EH (cell line): ENCODE results near the gene HIVEP1.

Source experiments
- DNase-seq: peaks from one replicate; pipeline ENCODE4 v3.0.0-alpha.2; 2015; ENCODE audit warnings: low read depth

Gene HIVEP1

GRCh38 chr6:12118607-12119006 is 106.5 kb downstream of the HIVEP1 start:
- DNase-seq, result no peak

- no peak for DNase-seq
These were observed 107.0 kb downstream of the HIVEP1 start for GRCh38 chr6:12119085-12119588.

GRCh38 chr6:12125396-12125795 is 113.3 kb downstream of the HIVEP1 start:
- DNase-seq, result no peak

DNA sequence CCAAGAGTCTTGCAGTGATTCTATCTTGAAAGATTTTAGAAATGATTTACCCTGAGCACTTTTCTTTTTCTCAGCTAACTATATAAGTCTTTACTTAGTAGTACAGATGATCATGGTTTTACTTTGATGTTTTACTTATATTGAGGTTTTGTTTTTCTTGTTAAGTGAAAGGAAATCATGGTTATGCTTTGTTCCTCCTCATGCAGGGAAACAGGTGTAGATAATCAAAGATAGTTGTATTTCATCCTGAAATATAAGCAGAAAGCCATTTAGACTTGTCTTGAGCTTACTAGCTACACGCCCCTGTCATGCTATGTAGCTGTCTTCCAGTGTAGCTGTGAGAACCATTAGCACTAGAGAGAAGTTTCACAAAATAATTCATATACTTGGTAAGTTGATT is 113.9 kb downstream of the HIVEP1 start:
- DNase-seq, result no peak

GRCh38 chr6:12129523-12129922 is 117.4 kb downstream of the HIVEP1 start:
- DNase-seq, result no peak

GRCh38 chr6:12132351-12133222 is 120.5 kb downstream of the HIVEP1 start:
- DNase-seq, result peak; percentile 21

- no peak for DNase-seq
These were observed 122.5 kb downstream of the HIVEP1 start for GRCh38 chr6:12134581-12134980.

DNA sequence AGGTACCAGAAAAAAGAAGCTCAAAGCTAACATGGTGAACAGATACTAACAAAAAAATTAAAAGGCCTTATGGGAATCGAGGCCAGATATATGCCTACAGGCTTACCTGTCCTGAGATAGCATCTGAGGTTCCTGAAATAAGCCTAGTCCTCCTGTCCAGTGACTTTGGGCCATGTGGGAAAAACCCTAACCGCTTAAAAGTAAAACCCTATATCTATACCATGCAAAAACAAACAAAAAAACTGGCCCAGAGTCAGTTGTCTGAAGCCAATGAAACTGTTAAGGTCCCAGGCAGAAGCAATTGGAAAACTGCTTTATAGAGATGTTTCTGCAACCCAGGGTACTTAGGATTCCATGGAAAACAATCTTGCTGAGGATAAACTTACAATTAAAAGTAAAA is 122.9 kb downstream of the HIVEP1 start:
- no peak for DNase-seq

DNA sequence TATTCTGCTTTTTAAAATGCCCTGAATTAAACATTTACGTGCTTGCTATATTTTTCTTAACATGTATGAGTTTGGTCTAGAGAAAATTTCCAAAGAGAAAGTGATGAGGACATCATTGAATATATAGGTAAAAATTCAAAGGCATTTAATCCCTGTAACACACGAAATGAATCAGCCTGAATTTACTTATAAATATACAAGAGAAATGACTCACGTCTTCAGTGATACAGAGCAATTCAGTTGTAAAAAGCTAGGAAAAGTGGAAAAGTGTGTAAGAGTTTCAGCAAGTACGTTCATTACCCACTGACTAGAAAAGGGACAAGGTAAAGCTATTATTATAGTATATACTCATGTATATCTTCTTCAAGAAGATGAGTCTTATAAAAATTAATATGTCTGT is 124.8 kb downstream of the HIVEP1 start:
- DNase-seq, result peak; percentile 53

DNA sequence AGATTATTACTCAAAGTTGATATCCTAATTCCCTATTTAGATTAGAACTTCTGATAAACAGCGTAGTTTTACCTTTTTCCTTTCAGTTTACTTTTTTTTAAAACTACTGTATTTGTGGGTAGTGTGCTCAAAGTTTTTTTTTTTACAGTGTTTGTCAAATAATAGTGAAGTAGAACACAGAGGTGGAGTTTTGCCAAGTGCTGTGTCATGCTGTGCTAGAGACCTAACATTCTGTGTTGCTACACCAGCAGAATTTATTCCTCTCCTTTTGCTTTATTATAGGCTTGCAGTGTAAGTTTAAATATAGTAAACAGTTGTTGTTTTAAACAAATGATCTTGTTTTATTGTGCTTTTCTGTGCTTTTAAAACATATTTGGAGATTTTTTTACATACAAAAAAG is 125.4 kb downstream of the HIVEP1 start:
- peak; percentile 81 for DNase-seq

DNA sequence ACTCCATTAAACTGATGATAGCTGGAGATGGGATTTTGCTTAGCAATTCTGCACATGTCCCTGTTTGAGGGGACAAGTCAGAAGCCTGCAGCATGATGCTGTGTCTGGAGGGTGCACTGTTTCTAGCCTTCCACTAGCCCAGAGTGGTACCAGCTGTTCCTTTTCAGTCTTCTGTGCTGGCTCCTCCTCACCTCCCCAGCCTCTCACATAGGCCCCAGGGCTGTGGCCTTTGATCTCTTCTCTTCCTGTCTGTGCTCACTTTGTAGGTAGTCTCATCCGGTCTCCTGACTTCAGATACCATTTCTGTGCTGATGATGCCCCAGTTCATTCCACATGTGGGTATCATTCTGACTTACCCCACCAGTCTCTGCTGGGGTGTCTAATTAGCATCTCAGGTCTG is 126.3 kb downstream of the HIVEP1 start:
- DNase-seq, result no peak

GRCh38 chr6:12138936-12139335 is 126.8 kb downstream of the HIVEP1 start:
- peak; percentile 46 for DNase-seq

- peak; percentile 22 for DNase-seq
These were observed 135.6 kb downstream of the HIVEP1 start for GRCh38 chr6:12147557-12148316.

DNA sequence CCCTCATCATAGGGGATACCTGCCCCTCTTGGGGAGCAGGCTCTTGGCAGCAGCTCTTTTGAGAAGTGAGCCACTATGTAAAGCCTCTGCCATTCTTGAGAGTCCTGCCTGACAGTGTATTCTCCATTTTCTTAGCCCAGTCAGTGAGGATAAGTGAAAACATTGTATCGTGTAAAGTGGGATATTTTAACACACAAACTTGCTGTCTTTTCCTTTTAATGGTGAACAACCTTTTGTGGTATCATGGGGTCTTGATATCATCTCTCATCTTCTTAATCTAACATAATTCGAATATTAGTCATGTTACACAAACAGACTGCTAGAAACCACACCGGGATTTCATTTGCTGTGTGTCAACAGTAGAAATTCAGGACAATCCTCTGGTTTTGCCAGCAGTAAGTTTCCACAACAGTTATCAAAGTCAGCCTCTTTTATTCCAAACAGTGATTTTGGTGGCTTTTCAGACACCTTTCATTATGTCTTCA is 136.2 kb downstream of the HIVEP1 start:
- peak; percentile 88 for DNase-seq

GRCh38 chr6:12148841-12149240 is 136.7 kb downstream of the HIVEP1 start:
- DNase-seq, result no peak

GRCh38 chr6:12149944-12150510 is 137.9 kb downstream of the HIVEP1 start:
- no peak for DNase-seq

DNA sequence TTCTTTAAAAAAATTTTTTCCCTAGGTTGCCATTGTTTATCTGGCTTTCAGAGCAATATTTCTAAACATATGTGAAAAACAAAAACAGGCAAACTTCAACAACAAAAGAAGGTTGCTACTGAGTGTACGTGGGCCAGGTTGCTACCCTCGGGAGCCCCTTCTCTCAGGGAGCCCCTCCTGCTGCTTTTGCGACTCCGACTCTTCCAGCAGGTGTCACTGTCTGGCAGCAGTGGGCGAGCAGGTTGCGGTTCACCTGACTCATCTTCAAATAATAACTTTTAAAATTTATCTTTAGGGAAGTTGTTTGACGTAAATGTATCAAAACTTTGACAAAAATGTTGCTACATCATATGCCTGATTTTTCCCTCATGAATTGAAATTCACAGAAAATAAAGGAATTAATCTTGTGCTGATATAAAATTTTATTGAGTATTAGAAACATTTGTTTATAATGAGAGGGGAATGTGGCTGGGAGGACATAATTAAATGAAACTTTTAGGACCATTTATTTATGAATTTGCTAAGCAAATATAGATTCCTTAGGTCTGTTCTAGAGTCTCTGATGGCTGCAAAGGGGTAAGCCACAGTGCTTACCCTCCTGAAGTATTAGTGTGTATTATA is 138.8 kb downstream of the HIVEP1 start:
- DNase-seq, result no peak

GRCh38 chr6:12151433-12151820 is 139.3 kb downstream of the HIVEP1 start:
- DNase-seq, result no peak

DNA sequence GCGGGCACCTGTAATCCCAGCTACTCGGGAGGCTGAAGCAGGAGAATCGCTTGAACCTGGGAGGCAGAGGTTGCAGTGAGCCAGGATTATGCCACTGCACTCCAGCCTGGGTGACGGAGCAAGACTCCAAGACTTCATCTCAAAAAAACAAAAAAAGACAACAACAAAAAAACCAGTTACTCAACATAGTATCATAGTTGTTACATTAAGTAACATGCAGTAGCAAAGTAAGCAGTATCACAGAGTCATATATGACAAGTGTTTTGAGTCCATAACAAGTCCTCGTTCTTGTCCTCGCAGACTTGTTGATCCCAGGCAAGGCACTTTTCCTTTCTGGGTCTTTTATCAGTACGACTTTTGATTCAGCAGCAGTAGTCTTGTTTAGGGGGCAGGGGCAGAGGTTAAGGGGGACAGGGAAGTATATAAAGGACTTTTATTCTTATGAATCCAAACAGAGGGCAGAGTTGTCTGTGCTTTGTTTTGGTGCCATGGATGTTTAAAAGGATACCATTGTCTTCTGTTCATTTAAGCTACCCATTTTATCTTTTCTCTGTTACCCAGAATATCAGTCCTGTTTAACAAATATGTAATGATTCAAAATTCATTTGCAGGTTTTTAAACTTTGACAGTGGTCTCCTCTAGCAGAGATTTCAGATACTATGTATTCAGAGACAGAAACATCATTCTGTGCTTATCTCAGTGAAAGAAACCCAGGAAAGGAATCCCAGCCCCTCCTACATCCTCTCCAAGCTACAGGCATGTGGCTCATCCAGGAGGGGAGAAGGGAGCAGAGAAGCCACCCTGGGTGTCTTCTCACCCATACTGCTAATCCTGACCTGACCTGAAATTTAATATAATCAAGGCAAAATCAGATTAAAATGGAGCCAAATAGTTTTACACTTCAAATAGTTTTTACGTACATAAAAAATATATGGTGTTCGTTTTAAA is 140.2 kb downstream of the HIVEP1 start:
- peak; percentile 17 for DNase-seq

DNA sequence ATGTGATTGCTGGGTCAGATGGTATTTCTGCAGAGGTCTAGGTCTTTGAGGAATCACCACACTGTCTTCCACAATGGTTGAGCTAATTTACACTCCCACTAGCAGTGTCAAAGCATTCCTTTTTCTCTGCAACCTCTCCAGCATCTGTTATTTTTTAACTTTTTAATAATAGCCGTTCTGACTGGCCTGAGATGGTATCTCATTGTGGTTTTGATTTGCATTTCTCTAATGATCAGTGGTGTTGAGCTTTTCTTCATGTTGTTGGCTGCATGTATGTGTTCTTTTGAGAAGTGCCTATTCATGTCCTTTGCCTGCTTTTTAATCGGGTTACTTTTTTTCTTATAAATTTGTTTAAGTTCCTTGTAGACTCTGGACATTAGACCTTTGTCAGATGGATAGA is 143.7 kb downstream of the HIVEP1 start:
- peak; percentile 14 for DNase-seq
